ENCODE results near the gene MAPK7. TPM values are rescaled to one million over a fixed set of nuclear protein-coding genes. Genes with fewer than 3 reads are reported as not detected.

Gene MAPK7
- total RNA-seq, 1 experiment from 2014 or later: 5.1 TPM

- in situ Hi-C loops (cut with HindIII; ENCODE audit: low sequenced_read_pairs): loop anchor here (5.0 kb wide), 1 partner anchor 97 kb away; no protein-coding TSS in a partner anchor
Observed at GRCh38 chr17:19360772-19361171, 17.5 kb upstream of the MAPK7 start.

GRCh38 chr17:19361326-19361725, 17.0 kb upstream of the MAPK7 start:
- no peak for DNase-seq (ENCODE audit: low spot score)
- in situ Hi-C loops (cut with HindIII; ENCODE audit: low sequenced_read_pairs): loop anchor here (5.0 kb wide), 1 partner anchor 96 kb away; no protein-coding TSS in a partner anchor

More at GRCh38 chr17:19360772-19361171, 17.5 kb upstream of the MAPK7 start:
- DNase-seq (ENCODE audit: low spot score): no peak

GRCh38 chr17:19361944-19362276, 16.4 kb upstream of the MAPK7 start:
- in situ Hi-C loops (cut with HindIII; ENCODE audit: low sequenced_read_pairs): loop anchor here (5.0 kb wide), 1 partner anchor 95 kb away; no protein-coding TSS in a partner anchor
- DNase-seq (ENCODE audit: low spot score): no peak

GRCh38 chr17:19362277-19363113, 15.8 kb upstream of the MAPK7 start, which contains the start of gene B9D1:
B9D1 (minus strand) TSS chr17:19362723; CDS start chr17:19362569, 154 bp downstream.
- peak; percentile 95 for DNase-seq (ENCODE audit: low spot score)
- in situ Hi-C loops (cut with HindIII; ENCODE audit: low sequenced_read_pairs): loop anchor here (5.0 kb wide), 1 partner anchor 95 kb away; no protein-coding TSS in a partner anchor

GRCh38 chr17:19363114-19363438, 15.2 kb upstream of the MAPK7 start:
- in situ Hi-C loops (cut with HindIII; ENCODE audit: low sequenced_read_pairs): loop anchor here (5.0 kb wide), 1 partner anchor 94 kb away; no protein-coding TSS in a partner anchor
- DNase-seq (ENCODE audit: low spot score): no peak

GRCh38 chr17:19363460-19364035, 14.8 kb upstream of the MAPK7 start:
- in situ Hi-C loops (cut with HindIII; ENCODE audit: low sequenced_read_pairs): loop anchor here (5.0 kb wide), 1 partner anchor 94 kb away; no protein-coding TSS in a partner anchor
- DNase-seq (ENCODE audit: low spot score): peak; percentile 13

GRCh38 chr17:19364699-19365498, 13.4 kb upstream of the MAPK7 start:
- in situ Hi-C loops (cut with HindIII; ENCODE audit: low sequenced_read_pairs): loop anchor here (5.0 kb wide), 1 partner anchor 92 kb away; no protein-coding TSS in a partner anchor
- DNase-seq (ENCODE audit: low spot score): peak; percentile 93

- in situ Hi-C loops (cut with HindIII; ENCODE audit: low sequenced_read_pairs): no loop called here
- DNase-seq (ENCODE audit: low spot score): no peak
Observed at GRCh38 chr17:19365499-19365817, 12.8 kb upstream of the MAPK7 start.

GRCh38 chr17:19365833-19366636, 12.3 kb upstream of the MAPK7 start:
- DNase-seq (ENCODE audit: low spot score): no peak
- in situ Hi-C loops (cut with HindIII; ENCODE audit: low sequenced_read_pairs): no loop called here

- in situ Hi-C loops (cut with HindIII; ENCODE audit: low sequenced_read_pairs): no loop called here
- DNase-seq (ENCODE audit: low spot score): no peak
Observed at GRCh38 chr17:19366637-19366972, 11.7 kb upstream of the MAPK7 start.

GRCh38 chr17:19368229-19368628, 10.1 kb upstream of the MAPK7 start:
- no peak for DNase-seq (ENCODE audit: low spot score)
- in situ Hi-C loops (cut with HindIII; ENCODE audit: low sequenced_read_pairs): no loop called here

GRCh38 chr17:19369107-19369778, 9.1 kb upstream of the MAPK7 start:
- in situ Hi-C loops (cut with HindIII; ENCODE audit: low sequenced_read_pairs): no loop called here
- no peak for DNase-seq (ENCODE audit: low spot score)

- in situ Hi-C loops (cut with HindIII; ENCODE audit: low sequenced_read_pairs): no loop called here
- no peak for DNase-seq (ENCODE audit: low spot score)
Observed at GRCh38 chr17:19369846-19370492, 8.3 kb upstream of the MAPK7 start.

GRCh38 chr17:19370493-19370960, 7.8 kb upstream of the MAPK7 start:
- no peak for DNase-seq (ENCODE audit: low spot score)
- in situ Hi-C loops (cut with HindIII; ENCODE audit: low sequenced_read_pairs): no loop called here

GRCh38 chr17:19371259-19372010, 6.9 kb upstream of the MAPK7 start:
- no peak for DNase-seq (ENCODE audit: low spot score)
- in situ Hi-C loops (cut with HindIII; ENCODE audit: low sequenced_read_pairs): no loop called here

GRCh38 chr17:19372011-19372370, 6.3 kb upstream of the MAPK7 start:
- DNase-seq (ENCODE audit: low spot score): no peak
- in situ Hi-C loops (cut with HindIII; ENCODE audit: low sequenced_read_pairs): no loop called here

GRCh38 chr17:19372439-19372838, 5.9 kb upstream of the MAPK7 start:
- in situ Hi-C loops (cut with HindIII; ENCODE audit: low sequenced_read_pairs): no loop called here
- no peak for DNase-seq (ENCODE audit: low spot score)

Data from G401 (cell line).